T-helper 2 cell (primary cell): ENCODE data around the gene PKN3.

Experiments
- DNase-seq, 5 experiments: peaks; one replicate each; pipeline versions ENCODE4 v3.0.0 to v3.0.0-alpha.2; 2012 to 2022

The PKN3 gene

GRCh38 chr9:128750926-128751595 lies 48.8 kb downstream of the PKN3 start:
- DNase-seq: no peak

- no peak for DNase-seq
Measured at GRCh38 chr9:128753627-128754026, 51.3 kb downstream of the PKN3 start.

- no peak for DNase-seq
Measured at GRCh38 chr9:128757602-128758001, 55.3 kb downstream of the PKN3 start.

GRCh38 chr9:128762671-128763449 lies 60.6 kb downstream of the PKN3 start:
- no peak for DNase-seq

- no peak for DNase-seq
Measured at GRCh38 chr9:128764361-128764760, 62.1 kb downstream of the PKN3 start.

- no peak for DNase-seq
Measured at GRCh38 chr9:128765499-128765898, 63.2 kb downstream of the PKN3 start.

GRCh38 chr9:128768606-128769005 lies 66.3 kb downstream of the PKN3 start:
- DNase-seq: no peak
